Kidney (tissue), 14 donors: ENCODE measurements around the gene MICU2. TPM values are rescaled to one million over a fixed set of nuclear protein-coding genes. Genes with fewer than 3 reads are reported as not detected.

Experiments used
- DNase-seq, 5 donors: peaks; one replicate each; pipeline ENCODE4 v3.0.0-alpha.2; 2013 to 2020
- FAIRE-seq: peaks from 2 replicates; lab custom pipeline; 2012; peaks lifted over from hg19 to GRCh38; lab: Jason Lieb, UNC
- H3K27ac ChIP-seq, 2 donors: one replicate each; pipeline ENCODE4 v1.7.0; 2013; ENCODE audit warnings: low read depth in 2 of 2, low read length in 2 of 2, inconsistent platforms in 1 of 2
- H3K27me3 ChIP-seq: one replicate; pipeline ENCODE4 v1.7.1; 2013; ENCODE audit warnings: low read length, inconsistent platforms; ENCODE audit not compliant: control insufficient read depth, insufficient read depth
- H3K36me3 ChIP-seq, 3 donors: one replicate each; pipeline versions ENCODE4 v1.7.0 to v1.7.1; 2013; ENCODE audit warnings: low read length in 3 of 3, control low read depth in 1 of 3, inconsistent platforms in 1 of 3; ENCODE audit not compliant: insufficient read depth in 3 of 3, control insufficient read depth in 2 of 3
- H3K4me1 ChIP-seq, 3 donors: one replicate each; pipeline versions ENCODE4 v1.7.0 to v1.7.1; 2013; ENCODE audit warnings: low read length in 3 of 3, inconsistent platforms in 1 of 3, low read depth in 1 of 3; ENCODE audit not compliant: control insufficient read depth in 2 of 3, insufficient read depth in 2 of 3
- H3K4me3 ChIP-seq, 3 donors: one replicate each; pipeline versions ENCODE4 v1.7.0 to v1.8.1; 2013; ENCODE audit warnings: low read length in 3 of 3, control low read depth in 1 of 3, inconsistent platforms in 1 of 3
- H3K9ac ChIP-seq, 3 donors: one replicate each; pipeline versions ENCODE4 v1.7.0 to v1.7.1; 2013; ENCODE audit warnings: low read length in 3 of 3, control low read depth in 1 of 3, inconsistent platforms in 1 of 3
- H3K9me3 ChIP-seq, 3 donors: one replicate each; pipeline versions ENCODE4 v1.7.0 to v1.7.1; 2013; ENCODE audit warnings: low read length in 3 of 3, control low read depth in 1 of 3, inconsistent platforms in 1 of 3; ENCODE audit not compliant: control insufficient read depth in 2 of 3, insufficient read depth in 1 of 3
- intact Hi-C: fragments of 100-400 bp; cut with DNase I; formaldehyde crosslinking; loops from one replicate; pipeline ENCODE4 v1.11.1; 2022
- polyA plus RNA-seq: library from polyadenylated mRNA; stranded (reverse); fragments of 350-450 nt; fragmentation: Illumina TruSeq; extraction: RNeasy Lipid Tissue Mini Kit (QIAGEN cat#74804); gene quantifications from one replicate; pipeline ENCODE4 v1.2.3, GENCODE V29; 2014; ENCODE audit warnings: low read depth, low replicate concordance; ENCODE audit not compliant: insufficient read depth
- total RNA-seq: library from RNA; stranded (reverse); fragmentation: NEBNext Ultra II Directional; extraction: Animal tissue kit (Norgen Biotek cat#: 25700); gene quantifications from one replicate; pipeline ENCODE4 v1.2.1, GENCODE V29; 2021
- TF ChIP-seq, protein P1 (sequence below): IDR thresholded peaks from 3 replicates; pipeline ENCODE4 v1.5.1; 2012; ENCODE audit warnings: mild to moderate bottlenecking, moderate library complexity, borderline replicate concordance; ENCODE audit not compliant: insufficient read depth; ENCODE audit errors: extremely low read depth
- donor health status: control.
- donor health status: control.
- donor health status: control.
- donor health status: control.
- donor health status: control.
- donor health status: DM: yes; HTN: yes; CAD: no.
- donor health status: Normal renal cell carcinoma (clear cell type).

Gene MICU2
- total and polyA plus RNA-seq, 2 donors from 2014 or later, result 49.0 to 86.5 TPM

DNA sequence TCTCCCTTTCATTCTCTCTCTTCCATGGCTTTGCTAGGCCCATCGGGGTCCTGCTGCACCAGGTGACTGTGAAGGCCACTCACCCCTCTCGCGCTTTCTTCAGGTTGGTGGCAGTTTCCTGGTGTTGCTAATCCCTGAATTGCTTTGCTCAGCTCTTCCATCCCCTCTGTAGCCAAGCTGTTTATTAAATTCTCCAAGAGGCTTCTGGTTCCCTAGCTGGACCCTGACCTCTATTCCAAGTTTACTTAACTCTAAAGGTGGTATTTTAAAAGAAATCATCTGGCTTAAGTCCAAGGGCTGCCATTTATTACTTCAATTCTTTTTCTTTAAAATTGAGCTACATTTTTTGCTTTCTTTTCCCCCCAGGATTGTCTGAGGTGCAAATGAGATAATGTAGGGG lies 32.7 kb upstream of the MICU2 start:
- DNase-seq, result no peak
- Histone ChIP-seq H3K4me1 (no peaks in the 10 kb centered on the region), H3K4me3 (peak overlapping the region in 1 of 3 donors; percentile 18), H3K27ac (peak overlapping the region in 1 of 2 donors; percentile 9), H3K27me3 (no peaks in the 10 kb centered on the region), H3K9me3 (no peaks in the 10 kb centered on the region), H3K9ac (no peak overlapping the region), H3K36me3 (no peaks in the 10 kb centered on the region)
- FAIRE-seq, result no peak
- TF ChIP-seq, protein P1, sequence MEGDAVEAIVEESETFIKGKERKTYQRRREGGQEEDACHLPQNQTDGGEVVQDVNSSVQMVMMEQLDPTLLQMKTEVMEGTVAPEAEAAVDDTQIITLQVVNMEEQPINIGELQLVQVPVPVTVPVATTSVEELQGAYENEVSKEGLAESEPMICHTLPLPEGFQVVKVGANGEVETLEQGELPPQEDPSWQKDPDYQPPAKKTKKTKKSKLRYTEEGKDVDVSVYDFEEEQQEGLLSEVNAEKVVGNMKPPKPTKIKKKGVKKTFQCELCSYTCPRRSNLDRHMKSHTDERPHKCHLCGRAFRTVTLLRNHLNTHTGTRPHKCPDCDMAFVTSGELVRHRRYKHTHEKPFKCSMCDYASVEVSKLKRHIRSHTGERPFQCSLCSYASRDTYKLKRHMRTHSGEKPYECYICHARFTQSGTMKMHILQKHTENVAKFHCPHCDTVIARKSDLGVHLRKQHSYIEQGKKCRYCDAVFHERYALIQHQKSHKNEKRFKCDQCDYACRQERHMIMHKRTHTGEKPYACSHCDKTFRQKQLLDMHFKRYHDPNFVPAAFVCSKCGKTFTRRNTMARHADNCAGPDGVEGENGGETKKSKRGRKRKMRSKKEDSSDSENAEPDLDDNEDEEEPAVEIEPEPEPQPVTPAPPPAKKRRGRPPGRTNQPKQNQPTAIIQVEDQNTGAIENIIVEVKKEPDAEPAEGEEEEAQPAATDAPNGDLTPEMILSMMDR, result no peak
- intact Hi-C loops, result no loop called here

DNA sequence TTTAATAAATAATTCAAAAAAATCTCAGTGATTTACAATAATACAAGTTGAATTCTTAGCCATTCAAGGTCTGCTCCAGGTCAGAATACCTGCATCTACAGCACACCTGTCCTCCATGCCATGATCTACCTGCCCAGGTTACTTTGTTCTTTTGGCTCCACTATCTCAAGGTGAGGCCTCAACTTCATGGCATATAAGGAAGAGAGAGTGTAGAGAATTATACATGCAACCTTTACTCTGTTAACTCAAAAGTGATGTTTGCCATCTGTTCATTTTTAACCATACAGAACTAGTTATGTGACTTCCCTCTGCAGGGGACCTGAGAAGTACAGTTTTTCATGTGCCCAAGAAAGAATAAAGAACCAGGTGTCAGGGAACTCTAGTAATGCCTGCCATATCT lies 28.2 kb upstream of the MICU2 start:
- H3K27ac ChIP-seq, result no peak overlapping the region
- H3K4me3 ChIP-seq, result no peak overlapping the region
- DNase-seq (no peak), FAIRE-seq (no peak)
- H3K9ac ChIP-seq, result no peak overlapping the region
- H3K36me3 ChIP-seq, result no peaks in the 10 kb centered on the region
- intact Hi-C loops, result no loop called here
- no peaks in the 10 kb centered on the region for H3K27me3 ChIP-seq
- no peaks in the 10 kb centered on the region for H3K4me1 ChIP-seq
- peaks cover 0 to 3% (median 0%) of the 10 kb centered on the region in 3 donors for H3K9me3 ChIP-seq
- TF ChIP-seq, protein P1, result no peak

DNA sequence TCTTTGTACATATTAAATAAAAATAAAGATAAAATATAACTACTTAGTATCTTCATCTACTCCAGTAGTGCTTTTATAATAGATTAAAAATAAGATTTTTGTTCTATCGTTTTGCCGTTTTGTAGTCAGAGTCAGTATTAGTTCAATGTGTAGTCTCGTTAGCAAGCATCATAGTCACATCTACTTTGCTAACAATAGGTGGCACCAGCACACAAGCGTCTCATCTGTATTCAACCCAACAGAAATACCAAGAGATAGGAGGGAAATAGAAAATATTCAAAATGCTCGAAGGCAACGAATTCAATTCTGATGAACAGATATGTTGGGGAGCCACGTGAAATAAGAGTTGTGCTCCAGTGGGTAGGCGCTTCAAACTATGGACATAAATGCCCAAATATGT lies 21.4 kb upstream of the MICU2 start:
- FAIRE-seq (peak; percentile 76), DNase-seq (peak in 2 of 5 donors; percentile 35 to 41)
- Histone ChIP-seq H3K27me3 (no peaks in the 10 kb centered on the region), H3K4me3 (peak overlapping the region in 1 of 3 donors; percentile 30), H3K9ac (no peak overlapping the region), H3K27ac (no peak overlapping the region), H3K36me3 (no peaks in the 10 kb centered on the region), H3K4me1 (no peaks in the 10 kb centered on the region), H3K9me3 (no peaks in the 10 kb centered on the region)
- intact Hi-C loops, result no loop called here
- TF ChIP-seq, protein P1, result peak; percentile 54

DNA sequence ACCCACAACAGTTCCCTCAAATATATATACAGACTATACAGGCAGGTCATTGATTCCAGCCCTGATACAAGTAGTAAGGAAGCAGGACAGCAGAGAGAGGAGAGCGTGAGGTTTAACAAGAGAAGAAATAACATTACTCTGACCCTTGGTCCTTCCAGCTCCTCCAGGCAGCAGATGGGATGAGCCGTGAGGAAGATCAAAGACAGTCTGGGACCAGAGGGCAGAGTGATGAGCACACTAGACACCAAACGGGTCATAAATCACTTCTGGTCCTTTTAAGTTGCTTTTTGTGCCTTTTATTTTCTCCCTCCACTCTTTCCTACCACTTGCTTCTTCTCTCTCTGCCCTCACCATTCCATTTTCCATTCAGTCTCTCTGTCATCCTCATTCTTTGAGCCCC lies 16.9 kb upstream of the MICU2 start:
- TF ChIP-seq, protein P1, result no peak
- no peak overlapping the region for H3K9ac ChIP-seq
- H3K27me3 ChIP-seq, result no peaks in the 10 kb centered on the region
- no peaks in the 10 kb centered on the region for H3K9me3 ChIP-seq
- H3K36me3 ChIP-seq, result no peaks in the 10 kb centered on the region
- H3K27ac ChIP-seq, result no peak overlapping the region
- no peak for FAIRE-seq
- intact Hi-C loops, result no loop called here
- H3K4me1 ChIP-seq, result peaks cover 2 to 7% (median 3%) of the 10 kb centered on the region in 3 donors
- DNase-seq, result peak in 3 of 5 donors; percentile 52 to 77 (median 74)
- H3K4me3 ChIP-seq, result no peak overlapping the region
